ENCODE data around the gene RCSD1. TPM values are rescaled to one million over a fixed set of nuclear protein-coding genes. Genes with fewer than 3 reads are reported as not detected.

Gene RCSD1
- total and polyA plus RNA-seq, 2 donors (not counting 3 experiments of a cell fraction or from before 2014, with no cell fraction given), result 0.08 to 1.00 TPM

DNA sequence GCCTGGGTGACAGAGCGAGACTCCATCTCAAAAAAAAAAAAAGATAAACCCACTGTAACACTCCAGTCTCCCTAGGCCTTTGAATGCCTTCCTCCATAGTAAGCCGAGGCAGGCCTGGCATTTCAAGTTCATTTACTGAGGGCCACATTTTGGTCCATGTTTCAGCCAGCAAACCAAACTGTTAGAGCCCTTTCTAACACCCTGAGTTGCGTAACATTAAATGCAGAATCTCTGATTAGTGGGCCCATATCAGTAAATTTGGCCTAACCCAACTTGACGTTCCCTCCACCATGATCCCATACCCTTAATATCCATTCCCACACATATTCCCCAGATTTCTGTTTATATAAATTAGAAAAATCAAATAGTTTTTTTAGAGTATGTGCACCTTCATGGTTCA, 104.2 kb downstream of the RCSD1 start:
- Histone ChIP-seq H3K27ac (ENCODE audit: insufficient read depth, low read depth, low read length) (no peak overlapping the region), H3K79me2 (ENCODE audit: control insufficient read depth, insufficient read depth, low read length) (peaks cover 60% of the 10 kb centered on the region), H3K36me3 (ENCODE audit: control insufficient read depth in 2 of 2, extremely low read depth in 1 of 2, insufficient read depth in 2 of 2, low read length in 2 of 2) (peaks cover 0 to 3% of the 10 kb centered on the region in 2 experiments), H3K4me3 (replicated peaks in 1 of 3; ENCODE audit: insufficient read depth in 1 of 3, low read depth in 1 of 3, low read length in 3 of 3) (no peak overlapping the region), H3K4me1 (ENCODE audit: control insufficient read depth, extremely low read depth, insufficient read depth, low read length) (no peaks in the 10 kb centered on the region), H2AFZ (ENCODE audit: low read depth, low read length) (no peak overlapping the region), H3K9ac (replicated peaks; ENCODE audit: extremely low read depth, insufficient read depth, low read length) (no peak overlapping the region), H3K4me2 (ENCODE audit: insufficient read depth, low read length) (no peak overlapping the region), H3K9me3 (replicated peaks; ENCODE audit: control insufficient read depth, insufficient read depth, low read length) (no peaks in the 10 kb centered on the region), H4K20me1 (replicated peaks; ENCODE audit: control insufficient read depth, extremely low read depth, insufficient read depth, low read length) (peaks cover 3% of the 10 kb centered on the region), H3K27me3 (ENCODE audit: control insufficient read depth in 2 of 2, insufficient read depth in 2 of 2, low read length in 2 of 2) (no peaks in the 10 kb centered on the region), H3K9me1 (replicated peaks; ENCODE audit: control insufficient read depth, extremely low read depth, insufficient read depth, low read length) (no peaks in the 10 kb centered on the region)
- DNase-seq (ENCODE audit: low read depth, low spot score) (no peak), FAIRE-seq (no peak)
- POLR2A ChIA-PET, result no interaction called here
- CTCF ChIA-PET, result no interaction called here
- TF ChIP-seq CTCF (IDR thresholded peaks at IDR 0.05; ENCODE audit: extremely low read depth in 1 of 2, insufficient read depth in 1 of 2, low read depth in 1 of 2, low read length in 2 of 2), result no peak
- dilution Hi-C loops (cut with MboI; ENCODE audit: extremely low pct_ligation_motif_present, low sequenced_read_pairs), result no loop called here
- intact Hi-C loops (cut with micrococcal nuclease), result no loop called here
- no TSS peak for BruUV-seq (replicated peaks)

GRCh38 chr1:167734841-167735240, 104.8 kb downstream of the RCSD1 start:
- Histone ChIP-seq H2AFZ (ENCODE audit: low read depth, low read length) (no peak overlapping the region), H3K27ac (ENCODE audit: insufficient read depth, low read depth, low read length) (no peak overlapping the region), H4K20me1 (replicated peaks; ENCODE audit: control insufficient read depth, extremely low read depth, insufficient read depth, low read length) (no peaks in the 10 kb centered on the region), H3K36me3 (ENCODE audit: control insufficient read depth in 2 of 2, extremely low read depth in 1 of 2, insufficient read depth in 2 of 2, low read length in 2 of 2) (peaks cover 0 to 3% of the 10 kb centered on the region in 2 experiments), H3K4me1 (ENCODE audit: control insufficient read depth, extremely low read depth, insufficient read depth, low read length) (no peaks in the 10 kb centered on the region), H3K4me2 (ENCODE audit: insufficient read depth, low read length) (no peak overlapping the region), H3K9me1 (replicated peaks; ENCODE audit: control insufficient read depth, extremely low read depth, insufficient read depth, low read length) (no peaks in the 10 kb centered on the region), H3K9me3 (replicated peaks; ENCODE audit: control insufficient read depth, insufficient read depth, low read length) (no peaks in the 10 kb centered on the region), H3K79me2 (ENCODE audit: control insufficient read depth, insufficient read depth, low read length) (peaks cover 55% of the 10 kb centered on the region), H3K9ac (replicated peaks; ENCODE audit: extremely low read depth, insufficient read depth, low read length) (no peak overlapping the region), H3K27me3 (ENCODE audit: control insufficient read depth in 2 of 2, insufficient read depth in 2 of 2, low read length in 2 of 2) (no peaks in the 10 kb centered on the region), H3K4me3 (replicated peaks in 1 of 3; ENCODE audit: insufficient read depth in 1 of 3, low read depth in 1 of 3, low read length in 3 of 3) (no peak overlapping the region)
- FAIRE-seq (no peak), DNase-seq (ENCODE audit: low read depth, low spot score) (no peak)
- CTCF ChIA-PET, result no interaction called here
- intact Hi-C loops (cut with micrococcal nuclease), result no loop called here
- POLR2A ChIA-PET, result no interaction called here
- TF ChIP-seq POLR2A (IDR thresholded peaks at IDR 0.05; ENCODE audit: low read depth, low read length) (no peak), FOS (IDR thresholded peaks at IDR 0.05; ENCODE audit: borderline replicate concordance, insufficient read depth, low read length) (no peak), EZH2 (IDR thresholded peaks at IDR 0.05; ENCODE audit: borderline replicate concordance, low read depth, low read length, severe bottlenecking) (no peak), POLR2AphosphoS5 (IDR thresholded peaks at IDR 0.05; ENCODE audit: insufficient read depth, low read depth, low read length) (no peak), MYC (IDR thresholded peaks at IDR 0.05; ENCODE audit: low read depth, low read length) (no peak), JUN (IDR thresholded peaks at IDR 0.05; ENCODE audit: borderline replicate concordance, insufficient read depth, insufficient read length, low read depth) (no peak), GATA2 (IDR thresholded peaks at IDR 0.05; ENCODE audit: insufficient read depth, insufficient read length, low read depth, low read length) (no peak), CTCF (IDR thresholded peaks at IDR 0.05; ENCODE audit: extremely low read depth in 1 of 2, insufficient read depth in 1 of 2, low read depth in 1 of 2, low read length in 2 of 2) (no peak)
- TF ChIP-seq, protein P1, sequence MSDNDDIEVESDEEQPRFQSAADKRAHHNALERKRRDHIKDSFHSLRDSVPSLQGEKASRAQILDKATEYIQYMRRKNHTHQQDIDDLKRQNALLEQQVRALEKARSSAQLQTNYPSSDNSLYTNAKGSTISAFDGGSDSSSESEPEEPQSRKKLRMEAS (IDR thresholded peaks at IDR 0.05; ENCODE audit: insufficient read depth, insufficient read length), result no peak
- no TSS peak for BruUV-seq (replicated peaks)
- dilution Hi-C loops (cut with MboI; ENCODE audit: extremely low pct_ligation_motif_present, low sequenced_read_pairs), result no loop called here
